HG03135 (cell line): ENCODE measurements around the gene OR4F6.

Experiments used
- ATAC-seq: cut with Tn5 transposase; IDR thresholded peaks from one replicate; pipeline ENCODE4 v1.9.1; 2021; ENCODE audit warnings: mild to moderate bottlenecking, moderate library complexity; ENCODE audit not compliant: unreplicated experiment

OR4F6 gene

DNA sequence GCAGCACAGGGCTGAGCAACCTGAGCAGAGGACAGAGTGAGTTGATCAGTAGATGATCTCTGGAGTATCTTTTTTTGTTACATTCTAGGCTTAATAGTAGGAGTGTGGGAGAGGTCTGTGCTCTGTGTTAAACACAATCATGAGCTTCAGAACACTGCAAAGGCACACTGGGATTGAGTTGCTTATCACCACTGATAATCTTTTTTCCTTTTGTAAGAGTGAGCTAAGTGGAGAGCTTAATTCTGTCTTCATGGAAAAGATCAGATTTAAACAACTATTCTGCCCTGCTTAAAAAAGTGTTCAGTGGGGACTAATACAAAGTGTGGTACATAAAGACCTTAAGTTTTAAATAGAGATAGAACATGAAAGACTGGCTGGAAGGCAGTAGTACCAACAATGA lies 1.1 kb downstream of the OR4F6 start:
- ATAC-seq = no peak

DNA sequence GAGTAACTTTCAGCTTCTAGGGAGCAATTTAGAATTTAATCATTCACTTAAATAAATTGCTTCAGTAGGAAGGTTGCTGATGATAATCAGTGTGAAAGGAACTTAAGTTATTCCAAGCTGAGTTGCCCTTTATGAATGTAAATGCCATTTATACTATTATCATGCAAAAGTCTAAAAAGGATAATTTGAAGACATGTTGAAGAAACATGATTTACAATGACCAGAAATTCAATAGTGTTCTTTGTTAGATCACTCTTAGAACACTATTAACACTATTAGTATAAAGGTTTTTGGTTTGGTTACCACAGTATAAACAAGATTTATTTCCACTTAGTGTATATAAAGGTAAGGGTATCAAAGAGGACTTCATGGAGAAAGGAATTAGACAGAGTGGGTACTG lies 1.6 kb downstream of the OR4F6 start:
- no peak for ATAC-seq

DNA sequence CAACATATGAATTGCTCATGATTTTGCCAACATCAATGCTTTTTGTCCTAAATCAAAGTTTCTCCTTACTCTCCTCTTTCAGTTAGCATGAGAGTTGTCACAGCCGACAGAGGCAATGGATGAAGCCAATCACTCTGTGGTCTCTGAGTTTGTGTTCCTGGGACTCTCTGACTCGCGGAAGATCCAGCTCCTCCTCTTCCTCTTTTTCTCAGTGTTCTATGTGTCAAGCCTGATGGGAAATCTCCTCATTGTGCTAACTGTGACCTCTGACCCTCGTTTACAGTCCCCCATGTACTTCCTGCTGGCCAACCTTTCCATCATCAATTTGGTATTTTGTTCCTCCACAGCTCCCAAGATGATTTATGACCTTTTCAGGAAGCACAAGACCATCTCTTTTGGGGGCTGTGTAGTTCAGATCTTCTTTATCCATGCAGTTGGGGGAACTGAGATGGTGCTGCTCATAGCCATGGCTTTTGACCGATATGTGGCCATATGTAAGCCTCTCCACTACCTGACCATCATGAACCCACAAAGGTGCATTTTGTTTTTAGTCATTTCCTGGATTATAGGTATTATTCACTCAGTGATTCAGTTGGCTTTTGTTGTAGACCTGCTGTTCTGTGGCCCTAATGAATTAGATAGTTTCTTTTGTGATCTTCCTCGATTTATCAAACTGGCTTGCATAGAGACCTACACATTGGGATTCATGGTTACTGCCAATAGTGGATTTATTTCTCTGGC lies 2.5 kb downstream of the OR4F6 start:
- no peak for ATAC-seq

DNA sequence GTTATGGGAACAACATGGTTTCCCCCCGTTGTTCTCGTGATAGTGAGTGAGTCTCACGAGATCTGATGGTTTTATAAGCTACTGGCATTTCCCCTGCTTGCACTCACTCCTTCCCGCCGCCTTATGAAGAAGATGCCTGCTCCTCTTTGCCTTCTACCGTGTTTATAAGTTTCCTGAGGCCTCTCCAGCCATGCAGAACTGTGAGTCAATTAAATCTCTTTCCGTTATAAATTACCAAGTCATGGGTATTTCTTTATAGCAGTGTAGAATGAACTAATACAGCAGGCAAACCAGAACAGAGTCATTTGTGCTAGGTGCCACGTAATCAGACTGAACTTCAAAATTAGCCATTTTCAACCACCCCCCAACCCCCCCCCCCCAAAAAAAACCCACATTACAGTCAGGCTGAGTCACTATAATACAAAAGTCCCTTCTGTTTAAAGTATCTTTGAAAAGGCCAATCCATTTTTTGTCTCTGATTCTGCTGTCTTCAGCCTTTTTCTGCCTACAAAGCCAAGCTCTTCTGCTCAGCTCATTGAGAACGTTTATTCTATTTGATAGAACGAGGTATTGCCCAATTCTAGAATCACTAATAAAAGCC lies 4.1 kb downstream of the OR4F6 start:
- ATAC-seq = no peak

DNA sequence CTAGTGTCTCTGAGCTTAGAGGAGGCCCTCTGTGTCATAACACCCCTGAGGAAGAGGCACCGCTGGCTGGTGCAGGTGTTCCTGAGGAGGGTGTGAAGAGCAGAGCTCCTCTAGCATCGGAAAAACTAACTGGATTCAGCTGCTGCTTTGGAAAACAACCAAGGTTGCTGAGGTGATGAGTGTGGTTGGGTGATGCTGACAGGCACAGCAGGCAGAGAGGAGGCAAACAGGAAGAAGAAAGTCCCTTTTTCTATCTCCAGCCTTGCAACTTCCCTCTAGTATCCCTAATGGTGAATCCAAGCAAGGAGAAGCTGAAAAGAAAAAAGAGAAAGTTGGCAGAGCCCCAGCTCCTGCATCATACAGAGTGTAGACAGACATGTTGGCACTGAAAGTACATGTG lies 4.9 kb downstream of the OR4F6 start:
- no peak for ATAC-seq

DNA sequence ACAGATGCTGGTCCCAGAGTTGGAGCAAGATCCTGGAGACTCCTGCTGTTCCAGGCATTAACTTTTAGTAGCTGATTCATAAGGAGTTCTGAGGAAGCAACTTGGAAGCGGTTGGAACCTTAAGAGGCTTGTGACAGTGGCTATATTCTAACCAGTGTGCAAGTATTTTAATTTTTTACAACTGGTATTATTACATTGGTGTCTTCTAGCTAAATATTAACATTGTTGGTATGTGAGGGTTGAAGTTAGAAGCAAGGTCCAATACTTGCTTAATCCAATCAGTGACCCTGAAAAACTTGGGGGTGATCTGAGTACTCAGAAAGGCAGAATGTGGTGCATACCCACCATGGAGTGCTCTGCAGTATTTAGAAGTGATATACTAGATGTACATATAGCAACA lies 7.1 kb downstream of the OR4F6 start:
- no peak for ATAC-seq

DNA sequence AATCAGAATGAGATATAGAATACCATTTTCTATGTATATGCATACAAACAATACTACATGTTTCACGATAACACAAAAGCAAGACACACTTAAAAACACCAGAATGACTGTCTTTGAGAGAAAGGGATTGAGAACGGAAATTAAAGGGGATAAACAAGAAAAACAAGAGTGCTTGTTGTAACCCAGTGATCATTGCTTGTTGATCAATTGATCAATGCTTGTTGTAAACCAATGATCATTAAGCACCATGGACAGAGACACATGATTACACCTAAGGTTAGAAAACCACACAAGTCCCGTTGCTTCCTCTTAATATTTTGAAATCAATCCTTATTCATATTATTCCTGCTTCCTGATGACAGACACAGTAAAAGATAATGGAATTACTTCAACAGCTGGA lies 7.6 kb downstream of the OR4F6 start:
- ATAC-seq = no peak

DNA sequence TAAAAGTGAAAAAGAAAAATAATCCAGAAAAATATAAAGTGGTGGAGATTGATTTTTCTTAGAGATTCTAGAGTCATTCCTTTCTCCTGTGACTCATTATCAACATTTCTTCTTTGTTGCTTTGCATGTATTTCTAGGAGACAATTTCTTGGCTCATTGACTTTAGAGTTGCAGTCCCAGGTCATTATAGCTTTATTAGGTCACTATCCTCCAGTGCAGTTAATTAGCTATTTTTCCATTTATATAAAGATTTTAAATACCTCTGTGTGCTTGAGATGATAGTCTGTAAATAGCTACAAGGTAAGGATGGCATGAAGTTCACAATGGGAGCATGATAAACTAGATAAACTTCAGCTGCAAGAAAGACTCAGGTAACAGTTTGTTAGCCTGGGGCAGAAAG lies 8.6 kb downstream of the OR4F6 start, which contains the start of gene OR4F15:
OR4F15 (plus strand) TSS at position 301 of the 400 bp plus-strand sequence. CDS start 5,985 bp downstream, outside the sequence.
- ATAC-seq = no peak

DNA sequence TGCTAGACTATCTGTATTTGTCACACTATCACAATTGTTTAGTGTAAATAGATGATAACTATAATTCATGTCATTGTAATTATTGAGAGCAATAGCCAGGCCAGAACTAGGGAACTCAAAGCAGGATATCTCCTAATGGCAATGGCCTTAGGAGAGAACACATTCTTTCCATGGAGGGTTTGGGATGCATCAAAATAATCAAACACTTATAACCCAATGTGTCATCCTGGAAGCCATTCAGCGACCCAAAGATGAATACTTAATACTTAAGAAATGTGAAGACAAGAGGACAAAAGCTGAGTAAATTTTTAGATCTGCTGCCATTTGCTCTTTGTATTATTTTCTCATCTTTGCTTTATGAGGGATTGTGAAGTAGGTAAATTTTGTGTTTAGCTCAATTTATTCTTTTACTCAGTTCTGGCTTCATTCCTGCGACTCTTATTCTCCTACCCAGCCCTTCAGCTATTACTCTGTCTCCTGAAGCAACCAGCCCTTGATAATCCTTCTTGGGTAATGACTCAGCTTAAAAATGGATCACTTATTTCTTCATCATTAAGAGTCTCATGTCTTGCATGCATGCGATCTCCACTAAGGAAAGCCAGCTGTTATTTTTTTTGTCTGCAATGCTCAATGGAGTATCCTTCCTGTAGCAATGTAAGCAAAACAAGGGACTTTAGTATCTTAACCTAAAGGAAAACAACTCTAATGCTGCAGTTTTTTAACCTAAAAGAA lies 10.7 kb downstream of the OR4F6 start:
- ATAC-seq = no peak

DNA sequence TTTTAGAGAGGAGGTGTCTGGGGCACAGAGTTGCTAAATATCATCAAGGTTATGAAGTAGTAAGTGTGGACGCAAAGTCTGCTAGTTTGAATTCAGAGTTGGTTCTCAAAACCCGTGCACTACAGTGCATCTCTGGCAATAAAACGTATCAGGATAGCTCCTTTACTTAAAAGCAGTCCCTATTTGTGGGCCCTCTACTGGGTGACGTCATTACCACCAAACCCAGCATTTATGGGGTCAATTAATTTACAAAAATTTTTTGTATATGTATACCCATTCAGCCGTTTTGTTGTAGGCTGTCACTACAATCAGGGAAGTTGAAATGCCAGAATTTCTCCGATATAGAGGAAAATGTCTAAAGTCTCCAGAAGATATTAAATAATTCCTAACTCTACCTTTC lies 17.5 kb downstream of the OR4F6 start:
- no peak for ATAC-seq

DNA sequence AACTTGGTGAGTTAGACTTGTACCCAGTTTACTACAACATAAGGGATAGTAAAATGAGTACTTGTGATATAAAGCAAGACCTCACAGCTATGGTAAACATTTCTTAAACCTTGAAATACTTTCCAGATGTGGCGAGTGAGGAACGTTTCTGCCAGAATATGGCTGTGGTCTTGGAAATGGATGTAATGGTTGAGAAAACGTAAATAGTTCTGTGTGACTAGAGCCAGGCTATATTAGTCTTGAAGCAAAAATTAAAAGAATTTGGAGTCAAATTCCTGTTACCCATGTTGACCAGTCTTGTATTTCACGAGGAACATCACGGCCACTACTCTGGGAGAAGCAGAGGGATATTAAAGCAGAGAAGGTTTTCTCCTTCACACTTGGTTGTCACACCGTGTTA lies 23.9 kb downstream of the OR4F6 start:
- no peak for ATAC-seq

DNA sequence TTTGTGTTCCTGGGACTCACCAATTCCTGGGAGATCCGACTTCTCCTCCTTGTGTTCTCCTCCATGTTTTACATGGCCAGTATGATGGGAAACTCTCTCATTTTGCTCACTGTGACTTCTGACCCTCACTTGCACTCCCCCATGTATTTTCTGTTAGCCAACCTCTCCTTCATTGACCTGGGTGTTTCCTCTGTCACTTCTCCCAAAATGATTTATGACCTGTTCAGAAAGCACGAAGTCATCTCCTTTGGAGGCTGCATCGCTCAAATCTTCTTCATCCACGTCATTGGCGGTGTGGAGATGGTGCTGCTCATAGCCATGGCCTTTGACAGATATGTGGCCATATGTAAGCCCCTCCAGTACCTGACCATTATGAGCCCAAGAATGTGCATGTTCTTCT lies 25.5 kb downstream of the OR4F6 start:
- no peak for ATAC-seq

DNA sequence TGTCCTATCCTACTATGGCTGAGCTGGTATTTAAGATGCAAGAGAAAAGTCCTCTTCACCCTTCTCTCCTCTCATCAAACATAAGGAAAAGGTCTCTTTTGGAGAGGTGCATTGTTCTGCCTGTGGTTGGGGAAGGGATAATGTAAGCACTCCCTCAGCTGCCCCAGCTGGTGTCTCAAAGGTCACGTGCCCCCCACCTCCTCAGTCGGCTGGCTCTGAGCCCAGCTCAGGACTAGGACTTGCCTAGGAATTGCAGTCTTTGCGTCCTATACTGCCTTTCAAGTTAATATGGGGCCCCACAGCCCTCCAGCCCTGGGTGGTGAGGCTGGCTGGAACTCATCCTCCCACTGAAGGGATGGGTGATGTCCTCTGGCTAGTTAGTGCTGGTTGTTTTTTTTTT lies 38.3 kb downstream of the OR4F6 start:
- no peak for ATAC-seq

DNA sequence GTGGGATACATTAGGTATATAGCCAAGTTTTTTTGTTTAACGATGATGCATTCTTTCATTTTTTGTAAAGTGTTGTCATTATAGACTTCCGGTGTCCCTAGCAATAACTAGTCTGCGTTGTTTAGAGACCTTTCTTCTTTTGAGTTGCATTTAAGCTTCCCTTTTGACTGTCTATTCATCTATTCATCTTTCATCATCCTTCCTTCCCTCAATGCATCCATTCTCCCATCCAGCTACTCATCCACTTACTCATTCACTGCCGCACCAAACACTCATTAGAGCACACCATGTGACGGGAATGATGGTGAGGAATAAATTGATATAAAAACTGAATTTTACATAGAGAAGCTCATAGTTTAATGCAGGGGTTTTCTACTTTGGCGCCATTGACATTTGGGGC lies 41.6 kb downstream of the OR4F6 start:
- ATAC-seq = no peak

DNA sequence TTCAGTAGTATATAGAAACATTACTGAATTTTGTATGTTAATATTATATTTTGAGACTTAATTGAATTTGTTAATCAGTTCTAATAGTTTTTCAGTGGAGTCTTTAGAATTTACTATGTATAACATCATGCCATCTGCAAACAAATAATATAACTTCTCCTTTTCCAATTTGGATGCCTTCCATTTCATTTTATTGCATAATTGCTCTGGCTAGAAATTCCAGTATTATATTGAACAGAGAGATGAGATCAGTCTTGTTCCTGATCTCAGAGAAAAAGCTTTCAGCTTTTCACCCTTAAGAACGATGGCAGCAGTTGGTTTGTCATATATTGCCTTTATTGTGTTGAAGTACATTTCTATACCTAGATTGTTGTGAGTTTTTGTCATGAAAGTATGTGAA lies 49.0 kb downstream of the OR4F6 start:
- ATAC-seq = no peak
